Measurements from ENCODE around the gene USP21.

GRCh38 chr1:161164901-161165610, 5.8 kb downstream of the USP21 start:
- TF ChIP-seq CTCF (IDR thresholded peaks at IDR 0.05), result no peak
- TF ChIP-seq POLR2A (IDR thresholded peaks at IDR 0.05), result no peak
- TF ChIP-seq EP300 (IDR thresholded peaks at IDR 0.05), result no peak

Data from ovary (tissue), 3 donors.